ENCODE measurements around the gene THOP1.

THOP1 gene

GRCh38 chr19:2852598-2852997 is 67.3 kb downstream of the THOP1 start:
- H3K9ac ChIP-seq (ENCODE audit: low read length), result no peak overlapping the region
- no peaks in the 10 kb centered on the region for H3K4me1 ChIP-seq (ENCODE audit: control insufficient read depth, insufficient read depth, low read length)
- peaks cover 31% of the 10 kb centered on the region for H3K36me3 ChIP-seq (ENCODE audit: control insufficient read depth, insufficient read depth, low read length)
- H3K27ac ChIP-seq (ENCODE audit: low read depth, low read length), result no peak overlapping the region
- no peak overlapping the region for H3K4me3 ChIP-seq (ENCODE audit: low read length)
- H3K27me3 ChIP-seq (ENCODE audit: control insufficient read depth, insufficient read depth, low read length), result no peaks in the 10 kb centered on the region

- Histone ChIP-seq H3K36me3 (ENCODE audit: control insufficient read depth, insufficient read depth, low read length) (peaks cover 31% of the 10 kb centered on the region), H3K27me3 (ENCODE audit: control insufficient read depth, insufficient read depth, low read length) (no peaks in the 10 kb centered on the region), H3K4me3 (ENCODE audit: low read length) (no peak overlapping the region), H3K27ac (ENCODE audit: low read depth, low read length) (no peak overlapping the region), H3K4me1 (ENCODE audit: control insufficient read depth, insufficient read depth, low read length) (no peaks in the 10 kb centered on the region), H3K9ac (ENCODE audit: low read length) (no peak overlapping the region)
These were observed 67.8 kb downstream of the THOP1 start for GRCh38 chr19:2853015-2853606.

- no peak overlapping the region for H3K4me3 ChIP-seq (ENCODE audit: low read length)
- no peaks in the 10 kb centered on the region for H3K4me1 ChIP-seq (ENCODE audit: control insufficient read depth, insufficient read depth, low read length)
- H3K9ac ChIP-seq (ENCODE audit: low read length), result no peak overlapping the region
- H3K27me3 ChIP-seq (ENCODE audit: control insufficient read depth, insufficient read depth, low read length), result no peaks in the 10 kb centered on the region
- no peak overlapping the region for H3K27ac ChIP-seq (ENCODE audit: low read depth, low read length)
- H3K36me3 ChIP-seq (ENCODE audit: control insufficient read depth, insufficient read depth, low read length), result peaks cover 31% of the 10 kb centered on the region
These were observed 69.5 kb downstream of the THOP1 start for GRCh38 chr19:2854849-2855248.

- Histone ChIP-seq H3K36me3 (ENCODE audit: control insufficient read depth, insufficient read depth, low read length) (peaks cover 22% of the 10 kb centered on the region), H3K9ac (ENCODE audit: low read length) (no peak overlapping the region), H3K27ac (ENCODE audit: low read depth, low read length) (no peak overlapping the region), H3K4me1 (ENCODE audit: control insufficient read depth, insufficient read depth, low read length) (no peaks in the 10 kb centered on the region), H3K4me3 (ENCODE audit: low read length) (no peak overlapping the region), H3K27me3 (ENCODE audit: control insufficient read depth, insufficient read depth, low read length) (no peaks in the 10 kb centered on the region)
These were observed 71.3 kb downstream of the THOP1 start for GRCh38 chr19:2856457-2857050.

- Histone ChIP-seq H3K27me3 (ENCODE audit: control insufficient read depth, insufficient read depth, low read length) (no peaks in the 10 kb centered on the region), H3K9ac (ENCODE audit: low read length) (no peak overlapping the region)
These were observed 73.6 kb downstream of the THOP1 start for GRCh38 chr19:2858864-2859263.

GRCh38 chr19:2863816-2864215 is 78.5 kb downstream of the THOP1 start:
- Histone ChIP-seq H3K9ac (ENCODE audit: low read length) (no peak overlapping the region), H3K36me3 (ENCODE audit: control insufficient read depth, insufficient read depth, low read length) (no peaks in the 10 kb centered on the region), H3K4me1 (ENCODE audit: control insufficient read depth, insufficient read depth, low read length) (no peaks in the 10 kb centered on the region), H3K27ac (ENCODE audit: low read depth, low read length) (no peak overlapping the region), H3K4me3 (ENCODE audit: low read length) (no peak overlapping the region), H3K27me3 (ENCODE audit: control insufficient read depth, insufficient read depth, low read length) (no peaks in the 10 kb centered on the region)

More at GRCh38 chr19:2858864-2859263, 73.6 kb downstream of the THOP1 start:
- no peaks in the 10 kb centered on the region for H3K4me1 ChIP-seq (ENCODE audit: control insufficient read depth, insufficient read depth, low read length)
- H3K27ac ChIP-seq (ENCODE audit: low read depth, low read length), result no peak overlapping the region
- H3K36me3 ChIP-seq (ENCODE audit: control insufficient read depth, insufficient read depth, low read length), result no peaks in the 10 kb centered on the region
- no peak overlapping the region for H3K4me3 ChIP-seq (ENCODE audit: low read length)

Data from rectal smooth muscle tissue (tissue), 1 donor.